ENCODE measurements around the gene POU2F2.
A peak's percentile ranks its signal among the peaks of the same experiment; 100 is the strongest.
"Not testable (repeated sequence)": the region's sequence is repeated elsewhere in the genome, so short reads cannot be mapped to it uniquely, and the experiment has no call there.

Gene POU2F2

DNA sequence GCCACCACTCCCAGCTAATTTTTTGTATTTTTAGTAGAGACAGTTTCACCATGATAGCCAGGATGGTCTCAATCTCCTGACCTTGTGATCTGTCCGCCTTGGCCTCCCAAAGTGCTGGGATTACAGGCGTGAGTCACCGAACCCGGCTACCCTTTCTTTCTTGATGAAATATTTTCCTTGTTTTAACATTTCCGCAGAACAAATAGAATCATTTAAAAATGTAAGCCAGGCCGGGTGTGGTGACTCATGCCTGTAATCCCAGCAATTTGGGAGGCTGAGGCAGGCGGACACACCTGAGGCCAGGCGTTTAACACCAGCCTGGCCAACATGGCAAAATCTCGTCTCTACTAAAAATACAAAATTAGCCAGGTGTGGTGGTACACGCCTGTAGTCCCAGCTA is 32.0 kb downstream of the POU2F2 start:
- not testable (repeated sequence) for DNase-seq (ENCODE audit: low spot score)

DNA sequence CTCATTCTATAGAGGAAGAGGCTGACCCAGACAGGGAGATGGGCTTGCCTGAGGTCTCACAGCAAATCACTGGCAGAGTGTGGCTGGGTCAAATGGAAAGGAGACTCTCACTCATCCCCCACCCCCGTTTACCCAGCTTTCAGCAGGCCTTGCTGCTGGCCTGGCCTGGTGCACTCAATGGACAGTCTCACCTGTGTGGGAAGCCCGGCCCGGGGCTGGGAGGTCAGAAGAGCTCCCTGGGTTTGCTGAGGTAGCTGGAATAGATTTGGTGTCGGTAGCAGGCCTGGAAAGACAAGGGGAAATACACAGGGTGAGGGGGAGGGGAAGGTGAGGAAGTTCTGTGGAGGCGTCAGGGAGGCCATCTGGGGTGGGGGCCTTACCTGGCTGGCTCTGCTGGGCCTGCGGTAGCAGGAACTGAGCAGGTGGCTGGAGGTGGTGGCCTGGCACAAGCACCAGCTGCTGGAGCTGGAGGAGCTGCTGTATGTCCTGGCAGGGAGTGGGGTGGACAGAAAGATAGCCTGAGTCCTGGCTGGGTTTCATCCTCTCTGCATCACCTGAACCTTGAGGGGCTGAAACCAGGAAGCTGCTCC is 32.8 kb downstream of the POU2F2 start:
- no peak for DNase-seq (ENCODE audit: low spot score)

DNA sequence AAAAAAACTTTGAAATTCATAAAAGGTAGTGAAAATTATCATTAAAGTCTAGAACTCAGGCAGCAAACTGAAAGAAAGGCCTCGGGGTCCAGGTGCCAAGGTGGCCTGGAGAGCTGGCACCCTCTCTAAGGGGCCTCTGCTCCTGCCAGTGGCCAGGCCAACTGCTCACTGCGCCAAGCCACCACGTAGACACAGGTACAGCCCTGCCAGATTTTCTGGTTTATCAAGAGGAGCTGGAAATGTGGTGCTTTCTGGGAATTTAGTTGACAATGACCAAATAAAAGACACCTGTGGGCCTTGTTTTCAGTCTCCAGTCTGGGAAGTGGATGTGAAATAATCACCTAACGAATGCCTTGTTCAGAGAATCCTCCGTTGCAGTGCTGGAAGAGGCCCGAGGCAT is 33.5 kb downstream of the POU2F2 start:
- no peak for DNase-seq (ENCODE audit: low spot score)

DNA sequence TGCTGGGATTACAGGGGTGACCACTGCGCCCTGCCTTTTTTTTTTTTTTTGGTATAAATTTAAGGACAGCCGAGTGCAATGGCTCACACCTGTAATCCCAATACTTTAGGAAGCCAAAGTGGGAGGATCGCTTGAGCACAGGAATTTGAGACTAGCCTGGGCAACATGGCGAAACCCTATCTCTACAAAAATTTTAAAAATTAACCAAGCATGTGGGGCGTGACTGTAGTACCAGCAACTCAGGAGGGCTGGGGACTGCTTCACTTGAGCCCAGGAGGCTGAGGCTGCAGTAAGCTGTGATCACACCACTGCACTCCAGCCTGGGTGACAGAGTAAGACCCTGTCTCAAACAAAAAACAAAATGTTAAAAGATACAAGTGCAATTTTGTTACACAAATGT is 34.8 kb downstream of the POU2F2 start:
- no peak for DNase-seq (ENCODE audit: low spot score)

DNA sequence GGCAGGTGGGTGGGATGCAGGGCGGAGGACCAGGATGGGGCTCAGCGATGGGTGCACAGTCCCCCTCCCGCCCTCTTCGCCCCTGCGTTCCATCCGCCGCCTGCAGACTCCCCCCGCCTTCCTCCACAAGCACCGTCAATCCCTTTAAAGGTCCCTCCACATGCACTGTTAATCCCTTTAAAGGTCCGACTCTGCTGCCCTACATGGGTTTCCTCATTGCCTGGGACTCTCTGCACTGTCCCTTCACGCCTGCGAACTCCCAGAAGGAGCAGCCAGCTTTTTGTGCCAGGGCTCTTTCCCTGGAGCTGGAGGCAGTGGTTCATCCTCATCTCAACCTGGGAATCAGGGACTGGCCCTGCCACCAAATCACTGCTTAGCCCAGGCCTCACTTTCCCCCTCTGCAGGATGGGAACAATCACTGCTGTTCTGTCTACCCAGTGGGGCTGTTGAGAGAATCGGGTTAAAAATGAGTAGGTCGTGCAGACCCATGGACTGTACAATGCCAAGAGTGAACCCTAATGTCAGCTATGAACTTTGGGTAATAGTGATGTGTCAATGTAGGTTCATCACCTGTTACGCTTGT is 35.9 kb downstream of the POU2F2 start:
- no peak for DNase-seq (ENCODE audit: low spot score)

DNA sequence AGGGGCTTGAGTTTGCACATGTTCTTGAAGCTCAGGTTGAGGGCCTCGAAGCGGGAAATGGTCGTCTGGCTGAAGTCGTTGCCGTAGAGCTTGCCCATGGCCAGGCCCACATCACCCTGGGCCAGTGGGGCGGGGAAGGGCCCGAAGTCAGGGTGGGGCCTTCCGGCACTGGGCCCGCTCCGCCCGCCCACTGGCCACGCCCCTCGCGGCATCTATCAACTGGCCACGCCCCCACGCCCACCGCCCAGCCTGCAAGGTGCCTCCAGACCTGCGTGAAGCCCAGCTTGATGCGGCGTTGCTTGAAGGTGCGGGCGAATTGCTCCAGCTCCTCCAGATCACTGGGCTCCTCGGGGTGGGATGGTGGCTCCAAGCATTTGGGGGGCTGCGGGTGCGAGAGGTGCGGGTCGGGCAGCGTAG is 36.4 kb downstream of the POU2F2 start:
- no peak for DNase-seq (ENCODE audit: low spot score)

DNA sequence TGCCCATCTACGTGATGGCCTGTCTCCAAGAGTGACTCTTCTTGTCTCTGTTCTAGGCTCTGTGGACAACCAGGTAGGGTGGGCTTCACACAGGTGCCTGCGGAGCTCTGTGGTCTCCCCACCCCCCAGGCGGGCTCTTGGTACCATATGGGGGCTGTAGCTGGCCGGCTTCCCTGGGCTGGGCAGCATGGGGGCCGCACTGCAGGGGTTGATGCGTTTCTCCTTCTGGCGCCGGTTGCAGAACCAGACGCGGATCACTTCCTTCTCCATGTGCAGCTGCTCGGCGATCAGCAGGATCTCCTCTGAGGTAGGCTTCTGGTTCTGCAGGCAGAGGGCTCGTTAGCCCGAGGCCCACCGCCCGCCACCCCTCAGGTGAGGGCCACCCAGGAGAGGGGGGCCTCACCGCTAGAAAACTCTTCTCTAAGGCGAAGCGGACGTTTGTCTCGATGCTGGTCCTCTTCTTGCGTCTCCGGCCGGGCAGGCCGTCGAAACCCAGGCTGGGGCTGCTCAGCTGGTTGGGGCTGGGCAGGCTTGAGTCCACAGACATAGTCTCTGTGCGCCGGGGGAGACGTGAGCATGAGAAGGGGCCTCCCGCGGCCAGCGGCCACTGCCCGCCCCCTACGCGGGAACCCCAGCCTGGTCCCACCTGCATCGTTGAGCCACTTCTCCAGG is 37.0 kb downstream of the POU2F2 start:
- no peak for DNase-seq (ENCODE audit: low spot score)

DNA sequence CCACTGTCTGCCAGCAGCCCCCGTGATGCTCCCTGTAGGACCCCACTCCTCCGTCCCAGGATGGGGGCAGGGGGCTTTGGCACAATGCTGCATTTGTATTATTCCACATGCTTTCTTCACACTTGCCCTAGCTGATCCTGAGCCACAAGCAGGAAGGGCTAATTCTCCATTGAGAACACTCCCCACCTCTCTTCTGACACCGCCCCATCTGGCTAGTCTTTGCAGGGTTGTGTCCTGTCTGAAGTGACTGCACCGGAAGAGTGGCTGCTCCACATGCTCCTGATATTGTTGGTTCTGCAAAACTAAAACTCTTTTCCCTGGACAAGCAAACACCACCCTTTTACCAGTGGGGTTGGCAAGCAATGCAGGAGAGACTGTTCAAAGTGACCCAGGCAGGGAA is 38.3 kb downstream of the POU2F2 start:
- no peak for DNase-seq (ENCODE audit: low spot score)

DNA sequence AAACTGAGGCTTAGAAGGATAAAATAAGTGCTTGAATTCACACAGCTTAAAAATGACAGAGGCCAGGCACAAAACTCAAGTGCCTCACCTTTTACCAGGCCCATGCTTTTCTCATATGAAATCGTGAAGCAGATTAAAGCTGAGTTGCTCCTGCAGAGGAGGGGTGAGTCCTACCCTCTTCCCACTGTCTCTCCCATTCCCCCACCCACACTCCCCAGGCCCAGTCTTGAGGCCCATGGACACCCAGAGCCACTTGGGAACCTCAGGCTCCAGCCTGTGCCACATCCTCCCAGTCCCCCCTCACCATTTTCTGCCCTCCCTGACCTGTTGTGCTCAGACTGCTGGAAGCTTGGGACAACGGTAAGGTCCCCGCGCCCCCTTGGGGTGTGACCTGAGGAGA is 38.7 kb downstream of the POU2F2 start:
- no peak for DNase-seq (ENCODE audit: low spot score)

DNA sequence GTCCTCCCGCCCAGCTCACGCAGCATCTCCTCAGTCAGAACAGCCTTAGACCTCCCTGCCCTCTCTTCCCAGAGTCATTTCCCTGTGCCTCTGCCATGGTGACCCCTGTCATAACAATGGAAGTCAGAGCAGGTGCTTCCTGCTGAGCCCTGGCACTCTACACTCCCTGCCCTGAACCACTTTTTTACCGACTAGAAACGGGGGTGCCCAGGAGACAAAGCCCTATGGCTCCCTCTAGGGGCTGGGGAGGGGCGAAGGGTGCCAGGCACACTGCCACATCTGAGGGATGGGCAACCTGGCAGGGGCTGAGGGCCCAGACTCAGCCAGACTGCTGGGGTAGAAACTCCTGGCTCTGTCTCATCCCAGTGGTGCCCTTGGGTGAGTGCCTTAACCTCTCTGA is 39.9 kb downstream of the POU2F2 start:
- DNase-seq (ENCODE audit: low spot score) = peak; percentile 63

DNA sequence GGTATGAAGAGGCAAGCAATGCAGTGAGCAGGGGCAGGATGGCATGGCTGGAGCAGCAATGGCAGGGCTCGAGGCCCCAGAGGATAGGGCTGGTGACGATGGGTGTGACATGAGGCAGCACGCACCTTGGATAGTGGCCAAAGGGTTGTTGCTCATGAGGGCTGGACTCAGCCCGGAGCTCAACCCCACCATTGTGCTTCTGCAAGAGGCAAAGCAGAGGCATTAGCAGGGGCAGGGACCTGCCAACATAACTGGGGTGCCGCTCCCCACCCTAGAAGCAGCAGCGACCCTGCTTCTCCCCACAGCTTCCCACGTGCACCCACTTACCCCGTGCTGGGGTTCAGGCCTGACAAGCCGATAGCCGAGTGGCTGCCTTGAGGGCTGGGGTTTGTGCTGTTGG is 40.5 kb downstream of the POU2F2 start:
- no peak for DNase-seq (ENCODE audit: low spot score)

DNA sequence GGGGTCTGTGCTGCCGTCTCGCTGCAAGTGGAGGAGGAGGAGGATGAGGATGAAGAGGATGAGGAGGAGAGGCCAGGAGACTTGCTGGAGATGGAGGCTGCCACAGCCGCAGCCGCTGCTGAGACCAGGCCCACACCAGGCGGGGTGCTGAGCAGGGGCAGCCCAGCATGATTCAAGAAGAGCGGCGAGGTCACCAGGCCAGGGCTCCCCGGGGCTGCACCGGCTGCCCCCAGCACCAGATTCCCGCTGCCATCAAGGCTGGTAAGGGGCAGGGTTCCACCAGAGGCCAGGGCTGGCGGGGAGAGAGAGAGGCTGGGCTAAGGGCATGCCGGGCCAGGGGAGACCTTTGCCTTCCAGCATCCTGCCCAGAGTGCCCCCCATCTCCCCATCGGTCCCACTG is 40.9 kb downstream of the POU2F2 start:
- no peak for DNase-seq (ENCODE audit: low spot score)

DNA sequence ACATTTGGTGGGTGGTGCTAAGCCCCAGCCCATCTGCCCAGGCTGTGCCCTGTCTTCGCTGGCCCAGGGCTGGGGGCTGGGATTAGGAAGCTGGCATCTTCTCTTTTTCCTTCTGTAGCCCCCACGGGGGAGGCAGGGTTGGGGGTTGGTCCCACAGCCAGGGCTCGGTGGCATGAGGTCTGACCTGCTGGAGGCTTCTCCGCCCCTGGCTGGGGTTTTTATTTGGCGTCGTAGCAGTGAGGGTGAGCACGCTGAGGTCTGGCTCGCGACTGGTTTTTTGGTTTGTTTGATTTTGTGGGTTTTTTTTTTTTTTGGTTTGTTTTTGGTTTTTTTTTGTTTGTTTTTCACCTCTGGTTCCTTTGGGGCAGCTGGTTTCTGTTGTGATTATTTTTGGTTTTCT is 41.6 kb downstream of the POU2F2 start:
- DNase-seq (ENCODE audit: low spot score) = no peak

DNA sequence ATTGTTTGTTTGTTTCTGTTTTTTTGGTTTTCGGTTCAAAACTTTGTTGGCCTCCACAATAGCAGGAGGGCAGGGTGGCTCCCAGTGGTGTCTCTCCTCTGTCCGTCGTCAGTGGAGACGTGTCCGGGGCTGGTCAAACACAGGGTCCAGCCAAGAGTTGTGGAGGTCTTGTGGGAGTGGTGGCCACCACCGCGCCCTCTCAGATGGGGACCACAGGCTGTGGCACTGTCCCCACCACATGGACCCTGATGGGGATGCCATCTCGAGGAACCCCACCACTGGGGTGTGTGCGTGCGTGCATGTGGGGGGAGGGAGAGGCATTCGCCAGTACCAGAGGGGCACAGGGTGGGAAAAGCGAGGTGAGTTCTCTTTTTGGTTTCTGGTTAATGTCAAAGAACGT is 42.5 kb downstream of the POU2F2 start:
- no peak for DNase-seq (ENCODE audit: low spot score)

DNA sequence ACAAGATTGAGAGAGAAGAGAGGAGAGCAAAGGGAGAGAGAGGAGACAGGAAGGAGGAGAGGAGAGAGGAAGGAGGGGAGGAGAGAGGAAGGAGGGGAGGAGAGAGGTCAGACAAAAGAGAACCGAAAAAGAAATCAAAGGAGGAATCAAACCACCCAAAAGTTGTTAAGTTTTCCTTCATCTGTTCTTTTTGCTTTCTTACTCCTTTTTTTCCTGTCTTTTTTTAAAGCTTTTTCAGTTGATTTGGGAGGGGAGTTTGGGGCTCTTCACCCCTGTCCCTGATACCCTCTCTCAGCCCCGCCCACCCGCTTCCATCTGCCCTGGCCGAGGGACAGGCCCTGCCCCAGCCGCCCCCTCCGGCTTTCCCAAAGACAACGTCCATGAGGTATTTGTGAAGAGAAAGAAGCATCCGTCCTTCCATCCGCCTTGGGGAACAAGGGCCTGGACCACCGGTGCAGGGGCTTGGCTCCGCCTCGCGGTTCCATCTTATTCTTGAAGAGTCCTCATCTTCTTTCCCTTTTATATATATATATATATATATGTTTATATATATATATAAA is 43.0 kb downstream of the POU2F2 start:
- DNase-seq (ENCODE audit: low spot score) = no peak

DNA sequence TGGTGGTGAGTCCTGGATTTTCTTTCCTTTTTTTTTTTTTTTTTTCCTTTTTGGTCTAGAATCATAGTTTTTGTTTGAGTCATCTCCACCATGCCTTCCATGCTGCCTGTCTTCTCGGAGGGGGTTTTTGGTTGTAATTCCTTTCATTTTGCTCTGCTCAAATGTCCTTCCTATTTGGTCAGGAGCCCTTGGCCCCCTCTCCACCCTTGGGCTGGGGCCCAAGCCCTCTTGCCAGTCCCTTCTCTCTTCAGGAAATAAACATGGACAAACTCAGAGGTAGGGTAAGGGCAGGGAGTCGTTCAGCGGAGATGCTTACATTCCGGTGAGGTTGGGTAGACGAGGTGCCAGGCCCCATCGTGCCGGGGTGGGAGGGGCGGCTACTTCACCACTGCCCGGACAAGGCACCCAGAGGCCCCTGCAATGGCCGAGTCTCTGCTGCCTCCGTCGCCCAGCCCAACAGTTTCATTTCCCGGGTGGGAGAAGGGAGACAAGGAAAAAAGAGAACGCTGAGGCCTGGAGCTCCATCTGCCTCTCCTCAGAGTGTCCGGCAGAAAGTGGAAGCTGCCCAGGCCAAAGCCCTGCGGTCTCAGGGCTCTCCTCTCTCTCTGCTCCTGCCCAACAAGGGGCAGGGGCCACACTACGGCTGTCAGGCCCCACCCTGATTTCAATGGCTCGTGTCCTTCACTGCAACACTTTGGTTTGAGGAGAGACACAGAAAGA is 43.6 kb downstream of the POU2F2 start:
- DNase-seq (ENCODE audit: low spot score) = no peak

DNA sequence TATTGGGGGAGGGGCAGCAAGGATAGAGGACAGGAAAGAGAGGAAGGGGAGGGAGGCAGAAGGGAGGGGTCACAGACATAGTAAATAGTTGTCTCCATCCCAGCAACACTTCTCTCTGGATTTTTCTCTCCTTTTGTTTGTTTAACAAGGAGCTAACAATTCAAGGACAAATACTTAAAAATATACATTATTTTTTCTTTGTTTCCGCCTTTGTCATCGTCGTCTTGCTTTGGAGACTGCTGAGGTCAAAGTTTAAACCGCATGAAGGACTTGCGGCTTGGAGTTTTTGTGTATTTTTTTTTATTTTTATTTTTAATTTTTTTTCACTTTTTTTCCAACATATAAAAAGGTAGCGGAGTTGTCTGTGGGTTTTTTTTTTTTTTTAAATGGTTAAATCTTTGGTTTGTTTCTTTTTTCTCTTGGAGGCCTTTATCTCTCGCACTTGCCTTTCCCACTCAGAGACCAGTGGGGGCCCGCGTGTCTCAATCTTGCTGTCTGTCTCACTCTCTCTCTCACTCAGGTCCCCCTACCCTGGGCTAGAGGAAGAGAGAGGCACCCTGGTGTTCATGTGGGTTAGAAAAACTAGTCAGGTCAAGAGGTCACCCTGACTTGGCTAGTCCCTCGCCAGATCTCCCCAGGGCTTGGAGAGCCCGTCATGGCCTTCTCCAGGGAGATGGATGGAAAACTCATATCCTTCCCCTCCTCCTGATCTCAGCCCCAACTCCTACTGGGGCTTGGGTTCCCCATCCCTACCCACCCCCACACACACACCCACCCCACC is 45.3 kb downstream of the POU2F2 start:
- DNase-seq (ENCODE audit: low spot score) = no peak

DNA sequence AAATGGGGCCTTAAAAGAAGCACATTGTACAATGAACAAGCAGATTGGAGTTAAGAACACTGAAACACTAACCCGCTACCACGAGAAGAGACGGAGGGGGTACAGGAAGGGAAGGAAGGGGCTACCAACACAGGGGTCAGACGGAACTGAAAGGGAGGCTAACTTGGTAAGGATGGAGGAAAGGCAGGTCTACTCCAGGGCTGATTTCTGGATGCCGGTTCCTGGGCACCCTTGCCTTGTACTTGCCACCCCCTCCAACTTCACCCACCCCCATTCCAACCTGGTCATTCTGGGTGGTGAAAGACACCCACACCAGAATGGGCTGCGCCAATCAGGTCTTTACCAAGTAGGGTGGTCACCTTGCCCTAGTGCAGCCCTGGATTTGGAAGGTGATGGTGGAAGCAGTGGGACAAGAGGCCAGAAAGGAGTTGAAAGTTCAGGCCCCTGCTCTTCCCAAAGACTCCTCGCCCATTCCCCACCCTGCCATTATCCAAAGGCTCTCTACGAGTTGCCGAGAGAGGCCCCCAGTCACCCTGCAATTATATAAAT is 46.0 kb downstream of the POU2F2 start:
- DNase-seq (ENCODE audit: low spot score) = no peak

DNA sequence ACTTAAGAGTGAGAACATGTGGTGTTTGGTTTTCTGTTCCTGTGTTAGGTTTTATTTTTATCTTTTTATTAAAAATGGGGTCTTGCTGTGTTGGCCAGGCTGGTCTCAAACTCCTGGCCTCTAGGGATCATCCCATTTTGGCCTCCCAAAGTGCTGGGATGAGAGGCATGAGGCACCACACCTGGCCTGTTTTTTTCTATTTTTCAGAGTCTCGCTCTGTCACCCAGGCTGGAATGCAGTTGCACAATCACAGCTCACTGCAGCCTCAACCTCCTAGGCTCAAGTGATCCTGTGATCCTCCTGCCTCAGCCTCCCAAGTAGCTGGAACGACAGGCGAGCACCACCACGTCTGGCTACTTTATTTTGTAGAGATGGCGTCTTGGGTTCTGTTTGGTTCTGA is 48.7 kb downstream of the POU2F2 start:
- DNase-seq (ENCODE audit: low spot score) = no peak

DNA sequence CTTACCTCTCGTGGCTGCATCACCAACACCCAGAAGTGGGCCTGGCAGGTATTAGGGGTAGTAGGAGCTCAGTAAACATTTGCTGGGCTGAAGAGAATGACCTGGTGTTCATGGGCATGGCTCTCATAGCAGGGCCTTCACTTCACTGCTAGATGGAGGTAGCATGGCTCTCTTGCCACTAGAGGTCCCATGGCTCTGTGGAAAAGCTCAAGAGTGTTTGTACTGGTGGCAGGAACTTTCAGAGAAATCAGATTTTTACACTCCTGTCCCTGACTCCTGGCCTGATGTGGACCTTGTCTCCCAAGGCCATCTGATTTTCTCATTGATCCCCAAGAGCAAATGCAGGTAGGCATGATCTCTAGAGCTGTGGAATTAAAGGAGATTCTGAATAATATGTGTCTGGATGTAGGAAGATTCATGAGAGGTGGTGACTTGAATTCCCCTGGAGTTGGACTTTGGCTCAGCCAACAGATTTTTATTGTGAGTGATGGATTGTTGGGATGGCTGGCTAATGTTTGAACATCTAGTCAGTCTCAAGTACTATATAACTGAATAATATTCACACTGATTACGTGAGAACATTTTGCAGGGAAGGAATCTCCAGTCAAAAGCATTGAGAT is 50.6 kb downstream of the POU2F2 start:
- peak; percentile 23 for DNase-seq (ENCODE audit: low spot score)

DNA sequence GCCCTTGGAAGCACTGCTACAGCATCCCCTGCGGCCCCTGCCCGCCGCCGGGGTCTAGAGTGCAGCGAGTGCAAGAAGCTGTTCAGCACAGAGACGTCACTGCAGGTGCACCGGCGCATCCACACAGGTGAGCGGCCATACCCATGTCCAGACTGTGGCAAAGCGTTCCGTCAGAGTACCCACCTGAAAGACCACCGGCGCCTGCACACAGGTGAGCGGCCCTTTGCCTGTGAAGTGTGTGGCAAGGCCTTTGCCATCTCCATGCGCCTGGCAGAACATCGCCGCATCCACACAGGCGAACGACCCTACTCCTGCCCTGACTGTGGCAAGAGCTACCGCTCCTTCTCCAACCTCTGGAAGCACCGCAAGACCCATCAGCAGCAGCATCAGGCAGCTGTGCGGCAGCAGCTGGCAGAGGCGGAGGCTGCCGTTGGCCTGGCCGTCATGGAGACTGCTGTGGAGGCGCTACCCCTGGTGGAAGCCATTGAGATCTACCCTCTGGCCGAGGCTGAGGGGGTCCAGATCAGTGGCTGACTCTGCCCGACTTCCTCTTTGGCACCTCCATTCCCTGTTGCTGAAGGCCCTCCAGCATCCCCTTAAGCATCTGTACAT is 51.4 kb downstream of the POU2F2 start:
- no peak for DNase-seq (ENCODE audit: low spot score)
